ENCODE results near the gene NUAK1.
"Not testable (repeated sequence)": the region's sequence is repeated elsewhere in the genome, so short reads cannot be mapped to it uniquely, and the experiment has no call there.

Gene NUAK1

GRCh38 chr12:106027286-106027685, 111.5 kb downstream of the NUAK1 start:
- DNase-seq = no peak

- no peak for DNase-seq
Measured at GRCh38 chr12:106025129-106025528, 113.6 kb downstream of the NUAK1 start.

DNA sequence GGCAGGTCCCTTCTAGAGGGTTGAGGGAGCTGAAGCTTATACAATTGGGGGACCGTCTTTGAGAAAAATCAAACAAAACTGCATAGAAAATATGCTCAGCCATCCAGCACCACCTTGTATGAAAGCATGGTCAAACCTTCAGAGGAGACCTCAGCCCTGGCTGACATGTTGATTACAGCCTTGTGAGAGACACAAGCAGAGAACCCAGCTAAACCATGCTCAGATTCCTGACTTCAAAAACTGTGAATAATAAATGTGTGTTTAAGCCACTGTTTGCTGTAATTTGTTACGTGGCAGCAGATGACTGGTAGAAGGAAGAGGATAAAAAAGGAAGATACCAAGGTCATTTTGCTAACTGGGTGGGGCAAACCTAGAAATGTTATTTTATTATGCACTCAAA, 115.7 kb downstream of the NUAK1 start:
- no peak for DNase-seq

DNA sequence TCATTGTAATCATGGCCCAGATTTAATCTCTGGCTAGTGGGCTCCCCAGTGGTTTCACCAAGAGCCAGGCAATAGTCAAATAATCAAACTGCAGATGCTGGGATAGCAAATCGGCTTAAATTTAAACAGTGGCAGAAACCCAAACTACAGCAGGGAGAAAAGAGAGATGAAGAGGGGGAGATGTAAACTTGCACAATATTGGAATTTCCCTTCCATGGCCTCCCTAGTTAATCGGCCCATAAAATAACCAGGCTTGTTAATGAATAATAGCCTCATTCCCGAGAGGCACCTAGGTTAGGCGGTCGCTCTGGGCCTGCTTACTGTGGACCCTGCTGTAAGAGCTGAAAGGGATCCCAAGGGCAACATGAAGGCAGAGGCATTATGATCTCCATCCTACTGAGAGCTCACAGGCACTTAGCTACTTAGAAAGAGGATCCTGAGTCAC, 116.2 kb downstream of the NUAK1 start:
- no peak for DNase-seq

- no peak for DNase-seq
Measured at GRCh38 chr12:106021516-106021915, 117.2 kb downstream of the NUAK1 start.

DNA sequence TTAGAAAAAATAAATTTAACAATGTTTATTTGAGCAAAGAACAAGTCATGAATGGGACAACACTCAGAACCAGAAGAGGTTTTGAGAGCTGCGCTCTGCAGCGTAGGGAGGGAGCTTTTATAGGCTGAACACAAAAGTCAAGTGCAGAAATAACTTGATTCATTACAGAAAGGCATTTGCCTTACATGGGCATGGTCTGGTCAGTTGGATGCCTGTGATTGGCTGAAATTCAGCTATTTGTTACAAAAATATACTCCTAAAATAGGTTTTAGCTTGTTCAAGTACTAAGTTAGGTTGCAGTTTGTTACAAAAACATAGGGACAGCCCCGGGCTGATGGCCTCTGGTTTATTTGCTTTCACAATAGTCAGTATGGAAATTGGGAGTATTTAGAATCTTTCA, 118.0 kb downstream of the NUAK1 start:
- DNase-seq = no peak

DNA sequence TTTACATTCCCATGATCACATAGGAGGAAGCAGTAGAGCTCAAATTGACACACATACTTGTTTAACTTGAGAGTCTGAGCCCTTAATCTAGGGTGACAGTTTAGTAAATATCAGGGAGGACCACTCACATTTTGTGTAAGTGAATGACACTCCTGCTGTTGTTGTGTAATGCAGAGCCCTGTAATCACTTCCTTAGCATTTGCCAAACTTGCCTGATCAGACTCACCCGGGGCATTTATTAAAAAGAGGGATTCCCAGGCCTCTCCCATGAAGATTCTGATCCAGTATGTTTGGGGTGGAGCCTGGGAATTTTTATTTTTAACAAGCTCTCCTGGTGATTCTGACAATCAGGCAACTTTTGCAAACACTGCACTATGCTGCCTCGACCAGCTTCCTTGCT, 119.6 kb downstream of the NUAK1 start:
- no peak for DNase-seq

DNA sequence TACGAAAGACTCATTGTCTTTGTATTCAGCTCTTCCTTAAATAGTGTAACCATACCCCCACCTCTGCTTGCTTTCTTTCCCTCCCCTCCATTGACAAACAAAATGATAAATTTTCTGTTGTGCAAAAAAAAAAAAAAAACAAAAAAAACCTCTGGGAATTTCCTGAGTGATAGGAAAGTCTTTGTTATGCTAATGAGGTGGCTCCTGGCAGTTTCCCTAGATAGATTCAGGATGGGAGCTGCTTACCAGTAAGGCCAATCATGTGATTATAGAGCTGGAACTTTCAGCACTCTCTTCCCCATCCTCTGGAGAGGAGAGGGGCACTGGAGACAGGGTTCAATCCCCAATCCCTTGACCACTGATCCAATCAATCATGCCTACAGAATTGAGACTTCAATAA, 120.5 kb downstream of the NUAK1 start:
- no peak for DNase-seq

GRCh38 chr12:106016601-106017278, 122.0 kb downstream of the NUAK1 start:
- not testable (repeated sequence) for DNase-seq

- DNase-seq = no peak
Measured at GRCh38 chr12:106015646-106016045, 123.1 kb downstream of the NUAK1 start.

GRCh38 chr12:106013941-106014340, 124.8 kb downstream of the NUAK1 start:
- no peak for DNase-seq
